ENCODE data around the gene TNFRSF21.

The TNFRSF21 gene

GRCh38 chr6:47203938-47204611 is 105.6 kb downstream of the TNFRSF21 start:
- no peak for DNase-seq

GRCh38 chr6:47203266-47203937 is 106.3 kb downstream of the TNFRSF21 start:
- no peak for DNase-seq

- DNase-seq, result no peak
Observed at GRCh38 chr6:47202644-47203205, 107.0 kb downstream of the TNFRSF21 start.

GRCh38 chr6:47200536-47201334 is 109.0 kb downstream of the TNFRSF21 start:
- no peak for DNase-seq

GRCh38 chr6:47197682-47198640 is 111.7 kb downstream of the TNFRSF21 start:
- no peak for DNase-seq

- DNase-seq, result no peak
Observed at GRCh38 chr6:47196113-47196512, 113.6 kb downstream of the TNFRSF21 start.

GRCh38 chr6:47195011-47195650 is 114.6 kb downstream of the TNFRSF21 start:
- DNase-seq, result no peak

- DNase-seq, result peak; percentile 4
Observed at GRCh38 chr6:47188588-47189021, 121.1 kb downstream of the TNFRSF21 start.

- DNase-seq, result no peak
Observed at GRCh38 chr6:47187893-47188587, 121.7 kb downstream of the TNFRSF21 start.

- no peak for DNase-seq
Observed at GRCh38 chr6:47187113-47187512, 122.6 kb downstream of the TNFRSF21 start.

- DNase-seq, result no peak
Observed at GRCh38 chr6:47182291-47182957, 127.3 kb downstream of the TNFRSF21 start.

GRCh38 chr6:47181681-47182080 is 128.0 kb downstream of the TNFRSF21 start:
- DNase-seq, result no peak
